ENCODE measurements around the gene UCK2. TPM values are rescaled to one million over a fixed set of nuclear protein-coding genes. Genes with fewer than 3 reads are reported as not detected.
A peak's percentile ranks its signal among the peaks of the same experiment; 100 is the strongest.

UCK2 gene
- total RNA-seq, 1 donor, result 61.7 TPM

GRCh38 chr1:165865633-165866340, 38.4 kb downstream of the UCK2 start:
- DNase-seq (ENCODE audit: low read depth), result no peak
- no peak for TF ChIP-seq CTCF (IDR thresholded peaks at IDR 0.05; ENCODE audit: insufficient read depth, low read length)
- no peak overlapping the region for H3K4me3 ChIP-seq (ENCODE audit: low read depth, low read length)

GRCh38 chr1:165869343-165869742, 41.9 kb downstream of the UCK2 start:
- DNase-seq (ENCODE audit: low read depth), result no peak
- H3K4me3 ChIP-seq (ENCODE audit: low read depth, low read length), result no peak overlapping the region

GRCh38 chr1:165871311-165872067, 44.1 kb downstream of the UCK2 start:
- H3K4me3 ChIP-seq (ENCODE audit: low read depth, low read length), result no peak overlapping the region
- no peak for TF ChIP-seq CTCF (IDR thresholded peaks at IDR 0.05; ENCODE audit: insufficient read depth, low read length)
- no peak for DNase-seq (ENCODE audit: low read depth)

More at GRCh38 chr1:165869343-165869742, 41.9 kb downstream of the UCK2 start:
- peak; percentile 46 for TF ChIP-seq CTCF (IDR thresholded peaks at IDR 0.05; ENCODE audit: insufficient read depth, low read length)

GRCh38 chr1:165873481-165873880, 46.1 kb downstream of the UCK2 start:
- no peak for TF ChIP-seq CTCF (IDR thresholded peaks at IDR 0.05; ENCODE audit: insufficient read depth, low read length)
- no peak for DNase-seq (ENCODE audit: low read depth)

GRCh38 chr1:165874643-165875042, 47.2 kb downstream of the UCK2 start:
- no peak for TF ChIP-seq CTCF (IDR thresholded peaks at IDR 0.05; ENCODE audit: insufficient read depth, low read length)
- no peak for DNase-seq (ENCODE audit: low read depth)

More at GRCh38 chr1:165873481-165873880, 46.1 kb downstream of the UCK2 start:
- no peak overlapping the region for H3K4me3 ChIP-seq (ENCODE audit: low read depth, low read length)

GRCh38 chr1:165875171-165875570, 47.8 kb downstream of the UCK2 start:
- no peak for DNase-seq (ENCODE audit: low read depth)
- TF ChIP-seq CTCF (IDR thresholded peaks at IDR 0.05; ENCODE audit: insufficient read depth, low read length), result no peak
- H3K4me3 ChIP-seq (ENCODE audit: low read depth, low read length), result no peak overlapping the region

More at GRCh38 chr1:165874643-165875042, 47.2 kb downstream of the UCK2 start:
- H3K4me3 ChIP-seq (ENCODE audit: low read depth, low read length), result no peak overlapping the region

Data from fibroblast of the aortic adventitia (primary cell).